Measurements from ENCODE around the gene GPX4. TPM values are rescaled to one million over a fixed set of nuclear protein-coding genes. Genes with fewer than 3 reads are reported as not detected.
A peak's percentile ranks its signal among the peaks of the same experiment; 100 is the strongest.

Gene GPX4
- total and polyA plus RNA-seq, 3 donors from 2014 or later = 1,153 to 1,893 (median 1,773) TPM

DNA sequence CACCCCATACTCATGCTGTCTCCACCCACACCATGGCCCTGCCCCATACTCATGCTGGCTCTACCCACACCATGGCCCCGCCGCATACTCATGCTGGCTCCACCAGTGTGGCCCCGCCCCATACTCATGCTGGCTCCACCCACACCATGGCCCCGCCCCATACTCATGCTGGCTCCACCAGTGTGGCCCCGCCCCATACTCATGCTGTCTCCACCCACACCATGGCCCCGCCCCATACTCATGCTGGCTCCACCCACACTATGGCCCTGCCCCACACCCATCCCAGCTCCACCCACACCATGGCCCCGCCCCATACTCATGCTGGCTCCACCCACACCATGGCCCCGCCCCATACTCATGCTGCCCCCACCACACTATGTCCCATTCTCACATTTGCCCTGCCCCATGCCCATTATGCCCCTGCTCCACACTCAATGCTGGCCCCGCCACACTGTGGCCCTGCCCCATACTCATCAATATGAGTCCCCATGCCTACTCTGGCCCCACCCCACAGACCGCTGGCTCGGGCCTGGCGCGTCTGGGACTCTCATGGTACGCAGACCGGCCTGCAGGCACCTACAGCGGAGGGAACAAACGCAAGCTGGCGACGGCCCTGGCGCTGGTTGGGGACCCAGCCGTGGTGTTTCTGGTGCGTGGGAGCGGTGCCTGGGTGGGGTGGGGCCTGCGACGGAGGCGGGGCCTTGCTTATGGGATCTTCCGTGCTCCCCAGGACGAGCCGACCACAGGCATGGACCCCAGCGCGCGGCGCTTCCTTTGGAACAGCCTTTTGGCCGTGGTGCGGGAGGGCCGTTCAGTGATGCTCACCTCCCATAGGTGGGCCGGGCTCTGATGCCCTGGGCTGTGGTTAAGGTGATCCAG, 40.5 kb upstream of the GPX4 start:
- 57 to 69% methylated on average over 19 to 34 of the region's 37 CpGs for WGBS, 2 donors
- H3K27ac ChIP-seq = no peak overlapping the region
- no peak for TF ChIP-seq POLR2A (IDR thresholded peaks at IDR 0.05)
- TF ChIP-seq, protein P1, sequence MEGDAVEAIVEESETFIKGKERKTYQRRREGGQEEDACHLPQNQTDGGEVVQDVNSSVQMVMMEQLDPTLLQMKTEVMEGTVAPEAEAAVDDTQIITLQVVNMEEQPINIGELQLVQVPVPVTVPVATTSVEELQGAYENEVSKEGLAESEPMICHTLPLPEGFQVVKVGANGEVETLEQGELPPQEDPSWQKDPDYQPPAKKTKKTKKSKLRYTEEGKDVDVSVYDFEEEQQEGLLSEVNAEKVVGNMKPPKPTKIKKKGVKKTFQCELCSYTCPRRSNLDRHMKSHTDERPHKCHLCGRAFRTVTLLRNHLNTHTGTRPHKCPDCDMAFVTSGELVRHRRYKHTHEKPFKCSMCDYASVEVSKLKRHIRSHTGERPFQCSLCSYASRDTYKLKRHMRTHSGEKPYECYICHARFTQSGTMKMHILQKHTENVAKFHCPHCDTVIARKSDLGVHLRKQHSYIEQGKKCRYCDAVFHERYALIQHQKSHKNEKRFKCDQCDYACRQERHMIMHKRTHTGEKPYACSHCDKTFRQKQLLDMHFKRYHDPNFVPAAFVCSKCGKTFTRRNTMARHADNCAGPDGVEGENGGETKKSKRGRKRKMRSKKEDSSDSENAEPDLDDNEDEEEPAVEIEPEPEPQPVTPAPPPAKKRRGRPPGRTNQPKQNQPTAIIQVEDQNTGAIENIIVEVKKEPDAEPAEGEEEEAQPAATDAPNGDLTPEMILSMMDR (IDR thresholded peaks at IDR 0.05) = no peak
- H3K36me3 ChIP-seq (ENCODE audit: low read depth, missing control alignments) = no peaks in the 10 kb centered on the region
- no peaks in the 10 kb centered on the region for H3K27me3 ChIP-seq
- DNase-seq = peak; percentile 72
- intact Hi-C loops (cut with DNase I; ENCODE audit: low total_unique reads) = no loop called here
- peaks cover 4% of the 10 kb centered on the region for H3K4me1 ChIP-seq
- no peak overlapping the region for H3K4me3 ChIP-seq
- H3K9me3 ChIP-seq = no peaks in the 10 kb centered on the region

GRCh38 chr19:1063909-1064660, 39.7 kb upstream of the GPX4 start:
- intact Hi-C loops (cut with DNase I; ENCODE audit: low total_unique reads) = no loop called here
- no peak overlapping the region for H3K4me3 ChIP-seq
- no peak for DNase-seq
- no peaks in the 10 kb centered on the region for H3K9me3 ChIP-seq
- H3K4me1 ChIP-seq = peaks cover 4% of the 10 kb centered on the region
- H3K36me3 ChIP-seq (ENCODE audit: low read depth, missing control alignments) = no peaks in the 10 kb centered on the region
- H3K27ac ChIP-seq = no peak overlapping the region
- WGBS, 2 donors = 37 to 73% methylated on average over 28 to 37 of the region's 37 CpGs
- no peaks in the 10 kb centered on the region for H3K27me3 ChIP-seq
- no peak for TF ChIP-seq POLR2A (IDR thresholded peaks at IDR 0.05)
- TF ChIP-seq, protein P1 (IDR thresholded peaks at IDR 0.05) = no peak

GRCh38 chr19:1064661-1065605, 38.9 kb upstream of the GPX4 start:
- DNase-seq = peak; percentile 61
- Histone ChIP-seq H3K36me3 (ENCODE audit: low read depth, missing control alignments) (no peaks in the 10 kb centered on the region), H3K27ac (no peak overlapping the region), H3K4me1 (peaks cover 4% of the 10 kb centered on the region), H3K27me3 (no peaks in the 10 kb centered on the region), H3K9me3 (no peaks in the 10 kb centered on the region), H3K4me3 (no peak overlapping the region)
- no peak for TF ChIP-seq POLR2A (IDR thresholded peaks at IDR 0.05)
- TF ChIP-seq, protein P1 (IDR thresholded peaks at IDR 0.05) = peak; percentile 60 to 83 (median 68)
- intact Hi-C loops (cut with DNase I; ENCODE audit: low total_unique reads) = no loop called here
- WGBS, 2 donors = 7 to 9% methylated on average over 25 to 60 of the region's 60 CpGs

- TF ChIP-seq, protein P1 (IDR thresholded peaks at IDR 0.05) = no peak
- TF ChIP-seq POLR2A (IDR thresholded peaks at IDR 0.05) = no peak
- whole genome bisulfite sequencing, 2 donors = 67% methylated on average over 17 of the region's 17 CpGs; no CpG with 5 or more reads in 1 of the 2 donors
- Histone ChIP-seq H3K27ac (no peak overlapping the region), H3K9me3 (no peaks in the 10 kb centered on the region), H3K27me3 (peaks cover 2% of the 10 kb centered on the region), H3K36me3 (ENCODE audit: low read depth, missing control alignments) (no peaks in the 10 kb centered on the region), H3K4me3 (no peak overlapping the region), H3K4me1 (peaks cover 4% of the 10 kb centered on the region)
- no peak for DNase-seq
- intact Hi-C loops (cut with DNase I; ENCODE audit: low total_unique reads) = no loop called here
Observed at GRCh38 chr19:1065606-1066109, 38.1 kb upstream of the GPX4 start.

Data from testis (tissue), 3 donors.